H9 (cell line): ENCODE data around the gene CDHR5. TPM values are rescaled to one million over a fixed set of nuclear protein-coding genes. Genes with fewer than 3 reads are reported as not detected.

Experiments used
- DNase-seq: peaks from one replicate; pipeline ENCODE4 v3.0.0-alpha.2; 2017
- H2AFZ ChIP-seq: one replicate; pipeline ENCODE4 v1.6.1; 2013; ENCODE audit warnings: mild to moderate bottlenecking, low read length, control low read depth, moderate library complexity
- H2AK5ac ChIP-seq: 2 replicates; pipeline ENCODE4 v1.6.1; 2013; ENCODE audit warnings: low read length, control low read depth, mixed read lengths; ENCODE audit not compliant: insufficient read length
- H2BK120ac ChIP-seq: one replicate; pipeline ENCODE4 v1.6.1; 2013; ENCODE audit warnings: low read depth, mild to moderate bottlenecking, low read length, control low read depth, inconsistent platforms; ENCODE audit not compliant: poor library complexity, severe bottlenecking
- H2BK12ac ChIP-seq: 2 replicates; pipeline ENCODE4 v1.6.1; 2013; ENCODE audit warnings: low read length, control low read depth, mixed read lengths, low read depth; ENCODE audit not compliant: insufficient read length
- H2BK15ac ChIP-seq: 2 replicates; pipeline ENCODE4 v1.6.1; 2013; ENCODE audit warnings: low read depth, low read length, control low read depth
- H2BK20ac ChIP-seq: one replicate; pipeline ENCODE4 v1.6.1; 2013; ENCODE audit warnings: low read depth, mild to moderate bottlenecking, low read length, control low read depth, inconsistent platforms; ENCODE audit not compliant: poor library complexity, severe bottlenecking
- H2BK5ac ChIP-seq: 2 replicates; pipeline ENCODE4 v1.6.1; 2013; ENCODE audit warnings: low read length, control low read depth, mixed read lengths; ENCODE audit not compliant: insufficient read length
- H3K14ac ChIP-seq: 2 replicates; pipeline ENCODE4 v1.6.1; 2013; ENCODE audit warnings: low read length, control low read depth; ENCODE audit not compliant: insufficient read depth
- H3K18ac ChIP-seq: 2 replicates; pipeline ENCODE4 v1.6.1; 2013; ENCODE audit warnings: low read depth, mild to moderate bottlenecking, mixed read lengths, low read length, control low read depth; ENCODE audit not compliant: insufficient read length
- H3K23ac ChIP-seq: 2 replicates; pipeline ENCODE4 v1.6.1; 2013; ENCODE audit warnings: low read length, control low read depth, mixed read lengths, low read depth; ENCODE audit not compliant: insufficient read length
- H3K23me2 ChIP-seq: 2 replicates; pipeline ENCODE4 v1.6.1; 2013; ENCODE audit warnings: low read depth, mild to moderate bottlenecking, mixed read lengths, low read length, control low read depth; ENCODE audit not compliant: insufficient read length, poor library complexity, severe bottlenecking
- H3K27ac ChIP-seq: 2 replicates; pipeline ENCODE4 v1.5.1; 2013; ENCODE audit warnings: low read length, control low read depth, mixed read lengths, low read depth; ENCODE audit not compliant: insufficient read length
- H3K27me3 ChIP-seq: 2 replicates; pipeline ENCODE4 v1.6.1; 2013; ENCODE audit warnings: low read length, control low read depth, inconsistent platforms; ENCODE audit not compliant: insufficient read depth
- H3K4ac ChIP-seq: 2 replicates; pipeline ENCODE4 v1.6.1; 2013; ENCODE audit warnings: low read depth, mild to moderate bottlenecking, control low read depth, inconsistent platforms, low read length, moderate library complexity
- H3K4me1 ChIP-seq: 2 replicates; pipeline ENCODE4 v1.6.1; 2013; ENCODE audit warnings: low read length, control low read depth, inconsistent platforms; ENCODE audit not compliant: insufficient read depth
- H3K4me2 ChIP-seq: 2 replicates; pipeline ENCODE4 v1.6.1; 2013; ENCODE audit warnings: low read length, control low read depth, mixed read lengths; ENCODE audit not compliant: insufficient read length, insufficient read depth
- H3K56ac ChIP-seq: 2 replicates; pipeline ENCODE4 v1.6.1; 2013; ENCODE audit warnings: low read depth, mild to moderate bottlenecking, mixed read lengths, low read length, control low read depth; ENCODE audit not compliant: insufficient read length
- H3K79me1 ChIP-seq: 2 replicates; pipeline ENCODE4 v1.6.1; 2013; ENCODE audit warnings: low read depth, mild to moderate bottlenecking, moderate library complexity, low read length, control low read depth, inconsistent platforms; ENCODE audit not compliant: insufficient read depth, poor library complexity, severe bottlenecking
- H3K79me2 ChIP-seq: 2 replicates; pipeline ENCODE4 v1.6.1; 2013; ENCODE audit warnings: low read length, control low read depth, inconsistent platforms; ENCODE audit not compliant: insufficient read depth
- H3K9ac ChIP-seq: 2 replicates; pipeline ENCODE4 v1.6.1; 2013; ENCODE audit warnings: low read length, control low read depth, mixed read lengths; ENCODE audit not compliant: insufficient read length; ENCODE audit errors: extremely low read depth
- H3K9me3 ChIP-seq: one replicate; pipeline ENCODE4 v1.6.1; 2013; ENCODE audit warnings: low read depth, low read length, inconsistent platforms; ENCODE audit not compliant: control insufficient read depth
- H3T11ph ChIP-seq: one replicate; pipeline ENCODE4 v1.6.1; 2013; ENCODE audit warnings: mild to moderate bottlenecking, low read length, control low read depth, inconsistent platforms
- H4K20me1 ChIP-seq: one replicate; pipeline ENCODE4 v1.6.1; 2013; ENCODE audit not compliant: control insufficient read depth, insufficient read length, insufficient read depth
- H4K5ac ChIP-seq: 2 replicates; pipeline ENCODE4 v1.6.1; 2013; ENCODE audit warnings: low read depth, mild to moderate bottlenecking, mixed read lengths, low read length, control low read depth; ENCODE audit not compliant: insufficient read length
- H4K8ac ChIP-seq: replicated peaks from 2 replicates; pipeline ENCODE4 v1.6.1; 2013; ENCODE audit warnings: low read length, control low read depth, mixed read lengths, low read depth; ENCODE audit not compliant: insufficient read length
- H4K91ac ChIP-seq: 2 replicates; pipeline ENCODE4 v1.6.1; 2013; ENCODE audit warnings: low read depth, mild to moderate bottlenecking, moderate library complexity, mixed read lengths, low read length, control low read depth; ENCODE audit not compliant: insufficient read length
- H3K27ac Mint-ChIP-seq, 3 experiments: 2 replicates in 2 of 3; 3 replicates in 1 of 3; pipeline ENCODE4 v1.8.0; 2020 to 2021; ENCODE audit warnings: mixed read lengths in 3 of 3, mild to moderate bottlenecking in 1 of 3, moderate library complexity in 1 of 3
- H3K27me3 Mint-ChIP-seq: 2 replicates; pipeline ENCODE4 v1.8.0; 2021; ENCODE audit warnings: low read depth, mild to moderate bottlenecking, moderate library complexity, mixed read lengths
- H3K36me3 Mint-ChIP-seq, 3 experiments: 2 replicates in 2 of 3; 3 replicates in 1 of 3; pipeline ENCODE4 v1.8.0; 2020 to 2021; ENCODE audit warnings: low read depth in 3 of 3, mixed read lengths in 3 of 3; ENCODE audit not compliant: insufficient read depth in 1 of 3
- H3K4me1 Mint-ChIP-seq, 2 experiments: 2 replicates each; pipeline ENCODE4 v1.8.0; 2020; ENCODE audit warnings: mixed read lengths in 2 of 2
- H3K4me3 Mint-ChIP-seq, 2 experiments: 2 replicates in 1 of 2; 3 replicates in 1 of 2; pipeline ENCODE4 v1.8.0; 2020 to 2021; ENCODE audit warnings: mild to moderate bottlenecking in 2 of 2, mixed read lengths in 2 of 2, moderate library complexity in 1 of 2
- H3K9me3 Mint-ChIP-seq, 2 experiments: 2 replicates in 1 of 2; 3 replicates in 1 of 2; pipeline ENCODE4 v1.8.0; 2020; ENCODE audit warnings: mild to moderate bottlenecking in 2 of 2, mixed read lengths in 2 of 2, moderate library complexity in 1 of 2
- CTCF ChIP-seq: fragments of 200-600 bp; sonication (generic); conservative IDR thresholded peaks from 3 replicates; pipeline ENCODE4 v1.8.0; 2021; ENCODE audit warnings: antibody characterized with exemption, mild to moderate bottlenecking
- WGBS: extraction: QIAGEN DNeasy Blood & Tissue Kit; methylation state at CpG from one replicate; pipeline ENCODE4 v1.1.7; 2013; ENCODE audit warnings: missing lambda C conversion rate, low lambda C conversion rate, mixed read lengths; ENCODE audit not compliant: insufficient read length; ENCODE audit errors: extremely low coverage; 5-methylcytosine and 5-hydroxymethylcytosine counted together
- total RNA-seq: library from RNA; stranded (reverse); gene quantifications from 2 replicates; pipeline ENCODE4 v1.2.1, GENCODE V29; 2021

Gene CDHR5
- total RNA-seq, 1 experiment from 2014 or later, result not detected

DNA sequence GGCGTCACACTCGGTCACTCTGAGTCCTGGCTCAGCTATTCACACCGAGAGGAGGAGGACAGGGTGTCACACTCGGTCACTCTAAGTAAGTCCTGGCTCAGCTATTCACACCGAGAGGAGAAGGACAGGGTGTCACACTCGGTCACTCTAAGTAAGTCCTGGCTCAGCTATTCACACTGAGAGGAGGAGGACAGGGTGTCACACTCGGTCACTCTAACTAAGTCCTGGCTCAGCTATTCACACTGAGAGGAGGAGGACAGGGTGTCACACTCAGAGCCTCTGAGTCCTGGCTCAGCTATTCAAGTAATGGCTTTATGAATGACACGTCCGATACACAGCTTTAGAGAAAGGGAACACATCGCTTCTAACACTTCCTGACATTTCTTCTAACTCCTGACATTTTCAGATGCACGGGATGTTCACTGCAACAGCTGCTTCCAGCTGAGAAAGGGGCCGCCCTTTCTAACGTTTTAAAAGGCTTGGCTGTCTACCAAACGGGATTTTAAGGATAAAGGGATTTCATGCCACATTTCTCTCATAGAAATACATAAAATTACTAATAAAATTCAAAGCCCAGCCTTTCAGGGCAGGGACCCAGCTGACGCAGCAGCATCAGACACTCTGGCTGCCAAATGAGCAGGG, 40.4 kb upstream of the CDHR5 start:
- Histone ChIP-seq H3K27ac (no peak overlapping the region), H3K4ac (no peak overlapping the region), H4K8ac (no peak overlapping the region), H2BK15ac (no peak overlapping the region), H2AK5ac (no peak overlapping the region), H4K91ac (no peak overlapping the region), H3K9me3 (no peaks in the 10 kb centered on the region), H3K79me1 (no peaks in the 10 kb centered on the region), H3K14ac (no peak overlapping the region), H3K4me1 (no peaks in the 10 kb centered on the region), H3K4me2 (no peak overlapping the region), H3K23ac (no peak overlapping the region), H4K5ac (no peak overlapping the region), H2BK20ac (no peak overlapping the region), H2BK5ac (no peak overlapping the region), H3K9ac (no peak overlapping the region), H3K27me3 (no peaks in the 10 kb centered on the region), H3T11ph (no peak overlapping the region), H4K20me1 (no peaks in the 10 kb centered on the region), H2AFZ (no peak overlapping the region), H3K56ac (no peak overlapping the region), H3K18ac (no peak overlapping the region), H3K79me2 (no peaks in the 10 kb centered on the region), H2BK120ac (no peak overlapping the region), H2BK12ac (no peak overlapping the region), H3K23me2 (no peaks in the 10 kb centered on the region)
- no peak for DNase-seq
- WGBS, result no CpG with 5 or more reads among the region's 15 CpGs
- Mint-ChIP-seq H3K9me3 (no peaks in the 10 kb centered on the region), H3K4me3 (no peak overlapping the region), H3K4me1 (0 out of 4 replicates have a peak, but pooled peaks cover 0 to 3% of the 10 kb centered on the region in 2 experiments), H3K27ac (peak overlapping the region in 1 of 3 experiments; percentile 44; a peak in 1 of 7 replicates), H3K27me3 (no peaks in the 10 kb centered on the region), H3K36me3 (peaks cover 18 to 50% (median 39%) of the 10 kb centered on the region in 3 experiments; a peak in 6 of 7 replicates)
- no peak for TF ChIP-seq CTCF
